Cerebellar nuclear complex (tissue), 1 donor: ENCODE results near the gene JAML.

Experiments
- DNase-seq, 2 experiments: peaks; one replicate each; lab custom pipeline; 2025; lab: John Stamatoyannopoulos, UW

JAML gene

DNA sequence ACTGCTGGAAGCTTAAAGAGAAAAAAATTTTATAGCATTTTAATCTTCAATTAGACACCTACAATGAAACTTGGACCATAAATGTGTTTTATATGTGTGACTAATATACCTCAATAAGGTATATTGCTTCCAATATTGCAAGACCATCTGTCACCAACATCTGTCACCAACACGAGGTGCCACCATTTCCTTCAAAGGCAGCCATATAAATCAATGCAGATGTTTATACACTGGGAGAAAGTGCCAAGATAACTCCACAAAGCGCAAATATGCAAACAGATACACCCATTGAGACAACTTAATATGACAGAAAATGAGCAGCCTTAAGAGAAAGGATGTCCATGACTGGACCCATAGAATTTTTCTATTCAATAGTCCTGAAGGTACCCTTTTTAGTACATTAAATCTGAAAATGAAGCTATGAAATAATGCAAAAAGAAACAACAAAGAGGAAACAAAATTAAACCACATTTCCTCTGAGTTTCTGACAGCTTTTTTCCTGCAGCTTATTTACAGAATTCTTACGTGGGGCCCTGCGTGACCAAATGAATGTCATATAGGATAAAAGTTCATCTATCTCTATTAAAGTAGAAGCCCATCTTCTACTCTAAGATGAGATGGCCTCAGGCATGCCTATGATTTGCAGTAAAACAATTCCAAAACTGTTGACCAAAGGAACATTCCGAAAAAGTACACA is 14.8 kb upstream of the JAML start:
- no peak for DNase-seq

DNA sequence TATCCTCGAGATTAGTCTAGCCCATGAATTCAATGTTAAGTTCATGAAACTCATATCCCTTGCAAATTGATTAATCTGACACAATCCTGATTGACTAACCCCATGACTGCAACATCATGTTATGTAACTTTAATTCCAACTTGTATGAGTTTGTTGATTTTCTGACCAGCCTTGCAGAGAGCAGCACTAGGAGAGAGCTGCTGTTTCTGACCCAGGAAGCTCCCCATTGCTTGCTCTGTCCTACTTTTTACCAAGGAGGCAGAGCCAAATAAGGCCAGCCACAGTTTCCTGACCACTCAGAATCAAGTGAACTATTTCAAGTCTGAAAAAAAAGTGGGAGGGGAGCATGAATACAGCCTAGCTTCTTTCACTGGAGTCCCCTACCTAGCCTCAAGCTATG is 14.1 kb upstream of the JAML start:
- DNase-seq, result no peak

- no peak for DNase-seq
Measured at GRCh38 chr11:118238421-118238820, 13.6 kb upstream of the JAML start.

DNA sequence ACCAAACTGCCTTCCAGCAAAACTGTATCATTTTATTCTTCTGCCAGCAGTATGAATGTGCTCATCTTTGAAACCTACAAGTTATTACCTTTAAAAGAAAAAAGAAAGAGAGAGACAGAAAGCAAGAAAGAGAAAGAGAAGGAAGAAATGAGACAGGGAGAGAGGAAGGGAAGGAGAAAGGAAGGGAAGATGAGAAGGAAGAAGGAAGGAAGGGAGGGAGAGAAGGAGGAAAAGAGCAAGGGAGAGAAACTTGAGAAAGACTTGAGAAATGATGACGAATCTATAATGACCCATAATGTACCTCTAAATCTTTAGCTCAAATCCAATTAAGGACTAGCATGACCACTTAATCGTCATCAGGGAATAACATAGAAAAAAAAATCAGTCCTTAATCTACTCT is 11.4 kb upstream of the JAML start:
- no peak for DNase-seq

GRCh38 chr11:118234833-118235232 is 10.0 kb upstream of the JAML start:
- no peak for DNase-seq

- no peak for DNase-seq
Measured at GRCh38 chr11:118233850-118234249, 9.0 kb upstream of the JAML start.

GRCh38 chr11:118233377-118233776 is 8.6 kb upstream of the JAML start:
- no peak for DNase-seq

DNA sequence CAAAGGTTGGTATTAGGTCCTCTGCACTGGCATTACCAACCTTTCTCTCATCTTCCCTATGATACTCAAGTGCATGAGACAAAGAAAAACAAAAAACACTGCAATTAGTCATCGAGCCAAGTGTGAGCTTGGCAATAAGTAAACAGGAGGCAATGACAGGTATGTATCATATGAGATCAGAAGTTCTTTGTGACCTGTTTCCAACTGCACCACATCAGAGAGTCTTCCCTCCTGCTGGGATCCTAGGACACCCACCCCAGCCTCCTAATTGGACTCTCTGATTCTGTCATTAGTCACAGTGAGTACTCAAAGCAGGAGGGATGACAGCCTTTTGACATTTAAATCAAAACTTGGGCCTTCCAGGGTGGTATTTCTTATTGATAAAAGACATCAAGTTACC is 7.8 kb upstream of the JAML start:
- no peak for DNase-seq

DNA sequence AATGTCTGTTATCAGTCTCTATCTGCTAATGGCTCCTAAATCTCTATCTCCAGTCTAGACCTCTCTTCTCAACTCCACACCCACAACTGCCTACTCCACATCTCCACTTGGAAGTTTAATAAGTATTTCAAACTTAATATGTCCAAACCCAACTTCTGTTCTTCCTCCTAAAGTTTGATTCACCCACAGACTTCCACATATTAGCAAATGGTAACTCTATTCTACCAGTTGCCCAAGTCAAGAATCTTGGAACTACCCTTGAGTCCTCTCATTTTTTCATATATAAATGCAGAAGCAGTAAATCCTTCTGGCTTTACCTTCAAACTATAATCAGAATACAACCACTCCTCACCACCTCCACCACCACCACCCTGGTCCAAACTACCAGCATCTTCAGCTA is 6.7 kb upstream of the JAML start:
- DNase-seq, result no peak

DNA sequence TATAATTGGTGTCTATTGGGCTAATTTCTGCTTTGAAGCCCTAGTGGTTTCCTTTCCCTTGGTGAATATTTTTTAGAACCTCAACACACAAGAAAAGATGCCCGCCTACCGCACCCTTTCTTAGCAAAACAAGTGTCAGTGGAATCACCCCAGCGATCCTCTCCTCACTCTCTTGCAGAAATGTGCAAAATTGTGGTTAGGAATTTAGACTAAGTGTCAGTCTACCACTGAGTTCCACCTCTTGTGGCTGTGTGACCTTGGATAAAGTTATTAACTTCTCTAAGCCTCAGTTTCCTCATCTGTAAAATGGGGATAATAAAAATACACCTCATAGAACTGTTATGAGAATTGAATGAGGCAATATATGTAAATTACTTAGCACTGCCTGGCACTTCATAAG is 5.3 kb upstream of the JAML start:
- no peak for DNase-seq

- DNase-seq, result no peak
Measured at GRCh38 chr11:118229274-118229847, 4.5 kb upstream of the JAML start.

DNA sequence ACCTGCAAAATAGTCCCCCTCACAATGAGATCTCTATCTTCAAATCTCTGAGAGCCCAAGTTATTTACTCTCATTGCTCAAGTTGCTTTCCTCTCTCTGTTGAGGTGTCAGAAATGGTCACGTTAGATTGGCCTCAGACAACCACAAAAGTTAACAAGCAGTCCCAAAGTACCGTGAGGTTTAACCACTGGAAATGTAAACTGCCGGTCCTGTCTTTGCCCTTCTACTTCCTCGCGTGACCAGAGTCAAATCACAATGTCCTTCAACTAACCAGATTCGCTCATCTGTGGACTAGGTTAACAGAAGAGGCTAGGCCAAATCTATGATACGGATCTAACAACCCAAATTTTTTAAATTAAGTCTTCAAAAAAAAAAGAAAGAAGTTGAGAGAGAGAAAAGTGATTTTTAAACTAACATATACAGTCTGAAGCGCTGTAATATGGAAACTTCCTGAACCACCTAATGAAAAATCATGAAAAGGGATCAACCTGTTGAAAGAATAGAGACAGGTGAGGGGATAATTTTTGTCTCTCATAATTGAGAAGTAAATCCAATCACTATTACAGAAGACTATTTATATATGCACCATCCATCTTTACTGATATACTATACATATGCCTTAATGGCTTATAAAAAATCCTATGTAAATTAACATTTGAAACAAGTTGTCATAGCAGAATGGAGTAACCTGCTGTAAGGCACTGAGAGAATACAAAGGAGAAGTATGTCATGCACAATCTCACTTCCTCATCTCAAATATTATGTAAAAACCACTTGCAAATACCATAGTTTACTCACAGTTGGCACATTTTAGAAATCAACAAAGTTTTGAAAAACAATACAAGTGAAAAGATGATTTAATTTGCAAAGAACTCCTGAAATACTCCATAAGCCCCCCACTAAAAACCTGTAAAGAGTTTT is 3.3 kb upstream of the JAML start:
- no peak for DNase-seq

- DNase-seq, result no peak
Measured at GRCh38 chr11:118226781-118227180, 2.0 kb upstream of the JAML start.

- DNase-seq, result no peak
Measured at GRCh38 chr11:118226296-118226695, 1.5 kb upstream of the JAML start.

DNA sequence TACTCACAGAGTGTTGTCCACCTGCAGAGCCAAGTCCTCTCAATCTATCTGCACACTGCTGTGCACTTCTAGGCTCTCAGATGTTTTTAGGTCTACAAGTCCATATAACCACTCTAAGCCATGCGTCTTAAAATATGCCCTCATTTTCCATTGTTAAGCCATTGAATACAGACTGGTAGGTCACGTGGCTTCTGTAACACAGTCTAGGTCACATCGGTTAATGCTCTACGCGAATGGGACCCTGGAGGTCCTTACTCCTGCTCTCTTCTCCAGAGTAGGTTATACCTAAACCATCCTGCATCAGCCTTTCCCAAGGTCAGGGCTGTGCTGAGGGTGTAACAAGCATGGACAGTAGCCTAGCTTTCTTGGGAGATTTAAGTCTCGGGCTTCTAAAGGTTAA is 819 bp downstream of the JAML start:
- no peak for DNase-seq

DNA sequence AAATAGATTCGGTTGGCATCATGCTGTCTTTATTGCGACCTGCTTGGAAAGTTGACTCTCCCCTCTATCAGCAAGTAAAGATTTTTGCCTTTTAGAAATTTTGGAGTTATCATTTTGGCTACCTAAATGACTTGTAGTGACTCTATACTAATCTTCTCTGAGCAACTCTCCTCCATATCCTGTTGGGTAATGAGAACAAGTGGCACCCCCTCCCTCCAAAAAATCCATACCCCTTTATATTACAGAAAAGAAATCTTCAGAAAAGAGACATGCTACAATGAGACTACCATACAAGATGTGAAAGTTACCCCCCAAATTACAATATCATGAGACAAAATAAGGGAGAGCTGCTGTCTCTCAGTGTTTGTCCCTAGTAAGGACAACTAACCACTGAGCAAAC is 1.2 kb downstream of the JAML start:
- no peak for DNase-seq

DNA sequence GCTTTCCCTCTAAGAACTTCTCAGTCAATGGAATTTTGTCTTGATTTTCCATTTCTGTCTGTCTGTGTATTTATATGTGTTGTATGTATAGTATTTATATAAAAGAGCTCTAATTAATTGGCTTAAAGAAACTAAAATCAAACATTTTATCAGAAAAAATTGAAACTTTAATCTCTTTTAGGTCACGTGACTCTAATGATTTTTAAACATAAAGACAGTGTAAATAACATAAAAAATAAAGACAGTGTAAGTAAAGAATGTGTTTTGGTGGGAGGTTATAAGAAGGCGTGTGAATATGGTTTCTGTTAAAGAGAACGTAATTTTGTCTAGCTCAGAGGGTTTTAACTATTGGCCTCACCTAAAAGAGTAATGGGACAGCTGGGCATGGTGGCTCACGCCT is 2.4 kb downstream of the JAML start:
- no peak for DNase-seq

- DNase-seq, result no peak
Measured at GRCh38 chr11:118221419-118221818, 3.4 kb downstream of the JAML start.

- DNase-seq, result no peak
Measured at GRCh38 chr11:118219732-118220131, 5.1 kb downstream of the JAML start.

- no peak for DNase-seq
Measured at GRCh38 chr11:118219244-118219643, 5.6 kb downstream of the JAML start.

GRCh38 chr11:118217575-118217974 is 7.2 kb downstream of the JAML start:
- DNase-seq, result no peak

GRCh38 chr11:118216621-118217481 is 8.0 kb downstream of the JAML start:
- no peak for DNase-seq
